ENCODE data around the gene GCNT2.
"Not testable (repeated sequence)": the region's sequence is repeated elsewhere in the genome, so short reads cannot be mapped to it uniquely, and the experiment has no call there.

GCNT2 gene

GRCh38 chr6:10662207-10662606, 141.1 kb downstream of the GCNT2 start:
- H3K9me3 ChIP-seq (ENCODE audit: insufficient read depth, low read length) = no peaks in the 10 kb centered on the region
- TF ChIP-seq ZNF274 (IDR thresholded peaks at IDR 0.05; ENCODE audit: low read depth, low read length) (no peak), YY1 (IDR thresholded peaks at IDR 0.05; ENCODE audit: insufficient read depth, insufficient read length) (no peak), SUZ12 (IDR thresholded peaks at IDR 0.05; ENCODE audit: extremely low read depth, insufficient read depth, insufficient read length) (no peak)
- no peak overlapping the region for H3K9ac ChIP-seq (ENCODE audit: insufficient read length, low read depth)
- no peaks in the 10 kb centered on the region for H3K4me1 ChIP-seq (ENCODE audit: insufficient read depth, insufficient read length)
- no peak overlapping the region for H3K4me3 ChIP-seq (ENCODE audit: insufficient read length, low read depth)
- DNase-seq (ENCODE audit: low read depth, low spot score) = no peak
- H3K36me3 ChIP-seq (ENCODE audit: insufficient read depth, insufficient read length, low read length) = no peaks in the 10 kb centered on the region
- H3K27me3 ChIP-seq (ENCODE audit: insufficient read depth, insufficient read length) = no peaks in the 10 kb centered on the region

GRCh38 chr6:10662742-10663141, 141.6 kb downstream of the GCNT2 start:
- DNase-seq (ENCODE audit: low read depth, low spot score) = no peak
- H3K9ac ChIP-seq (ENCODE audit: insufficient read length, low read depth) = no peak overlapping the region
- TF ChIP-seq ZNF274 (IDR thresholded peaks at IDR 0.05; ENCODE audit: low read depth, low read length) (no peak), YY1 (IDR thresholded peaks at IDR 0.05; ENCODE audit: insufficient read depth, insufficient read length) (no peak), SUZ12 (IDR thresholded peaks at IDR 0.05; ENCODE audit: extremely low read depth, insufficient read depth, insufficient read length) (no peak)
- no peaks in the 10 kb centered on the region for H3K36me3 ChIP-seq (ENCODE audit: insufficient read depth, insufficient read length, low read length)
- H3K9me3 ChIP-seq (ENCODE audit: insufficient read depth, low read length) = no peaks in the 10 kb centered on the region
- no peaks in the 10 kb centered on the region for H3K4me1 ChIP-seq (ENCODE audit: insufficient read depth, insufficient read length)
- no peaks in the 10 kb centered on the region for H3K27me3 ChIP-seq (ENCODE audit: insufficient read depth, insufficient read length)
- H3K4me3 ChIP-seq (ENCODE audit: insufficient read length, low read depth) = no peak overlapping the region

DNA sequence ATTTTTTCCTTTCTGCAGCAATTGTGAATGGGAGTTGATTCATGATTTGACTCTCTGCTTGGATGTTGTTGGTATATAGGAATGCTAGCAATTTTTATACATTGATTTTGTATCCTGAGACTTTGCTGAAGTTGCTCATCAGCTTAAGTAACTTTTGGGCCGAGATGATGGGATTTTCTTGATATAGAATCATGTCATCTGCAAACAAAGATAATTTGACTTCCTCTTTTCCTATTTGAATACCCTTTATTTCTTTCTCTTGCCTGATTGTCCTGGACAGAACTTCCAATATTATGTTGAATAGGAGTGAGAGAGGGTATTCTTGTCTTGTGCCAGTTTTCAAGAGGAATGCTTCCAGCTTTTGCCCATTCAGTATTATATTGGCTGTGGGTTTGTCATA, 144.4 kb downstream of the GCNT2 start:
- not testable (repeated sequence) for H3K27me3 ChIP-seq (ENCODE audit: insufficient read depth, insufficient read length); H3K36me3 ChIP-seq (ENCODE audit: insufficient read depth, insufficient read length, low read length); H3K4me3 ChIP-seq (ENCODE audit: insufficient read length, low read depth); H3K4me1 ChIP-seq (ENCODE audit: insufficient read depth, insufficient read length); H3K9ac ChIP-seq (ENCODE audit: insufficient read length, low read depth); DNase-seq (ENCODE audit: low read depth, low spot score); H3K9me3 ChIP-seq (ENCODE audit: insufficient read depth, low read length)

- no peaks in the 10 kb centered on the region for H3K27me3 ChIP-seq (ENCODE audit: insufficient read depth, insufficient read length)
- no peak overlapping the region for H3K9ac ChIP-seq (ENCODE audit: insufficient read length, low read depth)
- H3K4me3 ChIP-seq (ENCODE audit: insufficient read length, low read depth) = no peak overlapping the region
- no peaks in the 10 kb centered on the region for H3K9me3 ChIP-seq (ENCODE audit: insufficient read depth, low read length)
- H3K4me1 ChIP-seq (ENCODE audit: insufficient read depth, insufficient read length) = no peaks in the 10 kb centered on the region
- no peak for TF ChIP-seq YY1 (IDR thresholded peaks at IDR 0.05; ENCODE audit: insufficient read depth, insufficient read length)
- no peak for TF ChIP-seq ZNF274 (IDR thresholded peaks at IDR 0.05; ENCODE audit: low read depth, low read length)
- TF ChIP-seq SUZ12 (IDR thresholded peaks at IDR 0.05; ENCODE audit: extremely low read depth, insufficient read depth, insufficient read length) = no peak
- DNase-seq (ENCODE audit: low read depth, low spot score) = no peak
- no peaks in the 10 kb centered on the region for H3K36me3 ChIP-seq (ENCODE audit: insufficient read depth, insufficient read length, low read length)
These were observed 147.2 kb downstream of the GCNT2 start for GRCh38 chr6:10668126-10668917.

GRCh38 chr6:10676403-10676802, 155.3 kb downstream of the GCNT2 start:
- TF ChIP-seq SUZ12 (IDR thresholded peaks at IDR 0.05; ENCODE audit: extremely low read depth, insufficient read depth, insufficient read length) (no peak), ZNF274 (IDR thresholded peaks at IDR 0.05; ENCODE audit: low read depth, low read length) (no peak), YY1 (IDR thresholded peaks at IDR 0.05; ENCODE audit: insufficient read depth, insufficient read length) (no peak)
- no peak for DNase-seq (ENCODE audit: low read depth, low spot score)
- H3K9me3 ChIP-seq (ENCODE audit: insufficient read depth, low read length) = no peaks in the 10 kb centered on the region
- no peak overlapping the region for H3K4me3 ChIP-seq (ENCODE audit: insufficient read length, low read depth)
- no peaks in the 10 kb centered on the region for H3K27me3 ChIP-seq (ENCODE audit: insufficient read depth, insufficient read length)
- no peaks in the 10 kb centered on the region for H3K36me3 ChIP-seq (ENCODE audit: insufficient read depth, insufficient read length, low read length)
- H3K9ac ChIP-seq (ENCODE audit: insufficient read length, low read depth) = no peak overlapping the region
- no peaks in the 10 kb centered on the region for H3K4me1 ChIP-seq (ENCODE audit: insufficient read depth, insufficient read length)

DNA sequence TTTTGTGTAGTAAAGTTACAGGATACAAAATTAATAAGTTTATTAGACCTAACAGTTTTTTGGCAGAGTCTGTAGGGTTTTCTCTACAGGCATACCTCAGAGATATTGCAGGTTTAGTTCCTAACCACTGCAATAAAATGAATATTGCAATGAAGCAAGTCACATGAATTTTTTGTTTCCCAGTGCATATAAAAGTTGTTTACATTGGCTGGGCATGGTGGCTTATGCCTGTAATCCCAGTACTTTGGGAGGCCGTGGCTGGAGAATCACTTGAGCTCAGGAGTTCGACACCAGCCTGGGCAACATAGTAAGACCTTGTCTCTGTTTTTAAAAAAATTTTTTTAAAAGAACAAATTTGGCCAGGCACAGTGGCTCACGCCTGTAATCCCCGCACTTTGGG, 157.3 kb downstream of the GCNT2 start:
- peaks cover 6% of the 10 kb centered on the region; the same call in 1 of the 2 replicates for H3K9me3 ChIP-seq (ENCODE audit: insufficient read depth, low read length)
- no peaks in the 10 kb centered on the region for H3K36me3 ChIP-seq (ENCODE audit: insufficient read depth, insufficient read length, low read length)
- no peaks in the 10 kb centered on the region for H3K4me1 ChIP-seq (ENCODE audit: insufficient read depth, insufficient read length)
- DNase-seq (ENCODE audit: low read depth, low spot score) = no peak
- no peaks in the 10 kb centered on the region for H3K27me3 ChIP-seq (ENCODE audit: insufficient read depth, insufficient read length)
- TF ChIP-seq ZNF274 (IDR thresholded peaks at IDR 0.05; ENCODE audit: low read depth, low read length) (no peak), SUZ12 (IDR thresholded peaks at IDR 0.05; ENCODE audit: extremely low read depth, insufficient read depth, insufficient read length) (no peak), YY1 (IDR thresholded peaks at IDR 0.05; ENCODE audit: insufficient read depth, insufficient read length) (no peak)
- H3K9ac ChIP-seq (ENCODE audit: insufficient read length, low read depth) = no peak overlapping the region
- H3K4me3 ChIP-seq (ENCODE audit: insufficient read length, low read depth) = no peak overlapping the region
